COLO668 (cell line): Measurements from ENCODE around the gene ZNF92.
"Not testable (repeated sequence)": the region's sequence is repeated elsewhere in the genome, so short reads cannot be mapped to it uniquely, and the experiment has no call there.

Source experiments
- DNase-seq: peaks from one replicate; lab custom pipeline; 2025; ENCODE audit not compliant: unreplicated experiment; lab: John Stamatoyannopoulos, UW

Gene ZNF92

GRCh38 chr7:65423286-65423685, 49.6 kb downstream of the ZNF92 start:
- not testable (repeated sequence) for DNase-seq

GRCh38 chr7:65429642-65430343, 56.1 kb downstream of the ZNF92 start:
- no peak for DNase-seq

DNA sequence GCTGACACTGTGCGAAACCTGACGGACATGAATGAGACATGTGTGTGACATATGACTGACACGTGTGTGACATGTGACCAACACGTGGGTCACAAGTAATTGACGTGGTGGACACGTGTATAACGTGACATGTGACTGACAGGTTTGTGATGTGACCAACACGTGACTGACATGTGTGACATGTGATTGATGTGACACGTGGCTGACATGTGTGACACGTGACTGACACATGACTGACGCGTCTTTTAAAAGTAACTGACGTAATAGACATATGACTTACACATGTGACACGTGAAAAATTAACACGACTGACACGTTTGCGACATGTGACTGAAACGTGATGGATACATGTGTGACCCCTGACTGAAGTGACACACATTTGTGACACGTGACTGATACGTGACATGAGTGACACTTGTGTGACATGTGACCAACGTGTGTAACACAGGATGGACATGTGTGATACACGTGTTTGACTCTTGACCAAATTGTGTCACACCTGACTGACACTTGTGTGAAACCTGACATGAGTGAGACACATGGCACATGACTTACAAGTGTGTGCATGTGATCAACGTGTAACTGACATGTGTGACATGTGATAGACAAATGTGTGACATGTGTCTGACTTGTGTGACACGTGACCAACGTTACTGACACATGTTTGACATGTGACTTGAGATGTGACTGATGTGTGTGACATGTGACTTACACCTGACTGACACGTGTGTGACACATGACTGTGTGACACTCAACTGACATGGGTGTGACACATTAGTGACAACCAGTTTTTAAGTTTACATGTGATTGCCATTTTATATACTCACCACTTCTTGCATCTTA, 56.9 kb downstream of the ZNF92 start:
- no peak for DNase-seq

DNA sequence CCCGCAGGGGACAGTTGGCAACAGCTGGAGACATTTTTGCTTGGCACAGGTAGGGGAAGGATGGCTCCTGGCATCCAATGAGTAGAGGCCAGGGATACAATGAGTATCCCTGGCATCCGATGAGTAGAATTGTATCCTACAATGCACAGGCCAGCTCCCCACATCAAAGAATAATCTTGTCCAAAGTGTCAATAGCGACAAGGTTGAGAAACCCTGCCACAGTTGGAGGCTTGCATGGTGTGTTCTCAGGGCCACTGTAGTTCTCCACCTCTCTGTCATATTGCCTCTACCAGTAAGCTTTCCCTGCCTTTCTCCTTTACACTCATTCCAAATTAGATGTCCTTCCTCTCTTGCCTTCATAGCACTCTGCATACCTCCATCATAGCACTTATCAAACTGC, 60.7 kb downstream of the ZNF92 start:
- DNase-seq: no peak

DNA sequence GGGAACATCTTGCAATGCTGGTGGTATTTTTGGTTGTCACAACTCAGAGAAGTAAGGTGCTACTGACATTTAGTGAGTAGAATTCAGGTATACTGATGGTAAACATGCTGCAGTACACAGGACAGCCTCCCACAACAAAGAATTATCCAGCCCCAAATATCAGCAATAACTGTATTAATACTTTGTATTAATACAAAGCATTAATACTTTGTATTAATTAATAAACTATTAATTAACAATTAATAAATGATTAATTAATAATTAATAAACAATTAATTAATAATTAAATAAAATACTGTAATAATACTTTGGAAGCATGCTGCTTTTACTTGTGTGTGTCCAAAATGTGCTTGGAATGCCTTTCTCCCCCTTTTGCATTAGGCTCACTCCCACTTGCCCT, 62.5 kb downstream of the ZNF92 start:
- DNase-seq: no peak

DNA sequence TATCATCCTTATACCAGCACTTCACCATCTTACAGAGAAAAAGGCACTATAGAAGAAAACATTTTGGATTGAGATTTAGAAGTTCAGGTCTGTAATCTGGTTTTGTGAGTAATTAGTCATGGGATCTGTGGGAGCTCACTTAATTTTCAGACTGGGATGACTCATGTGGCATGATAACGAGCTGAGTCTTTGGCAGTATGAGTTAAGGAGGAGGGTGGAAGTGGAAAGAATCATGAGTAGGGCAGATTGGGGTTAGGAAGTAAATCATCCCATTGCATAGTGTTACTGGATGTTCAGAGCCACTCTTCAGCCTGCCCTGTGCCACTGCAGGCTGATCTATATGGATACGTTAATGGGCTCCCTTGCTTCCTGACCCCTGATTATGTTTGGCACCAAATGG, 64.9 kb downstream of the ZNF92 start:
- no peak for DNase-seq

GRCh38 chr7:65441010-65441409, 67.4 kb downstream of the ZNF92 start:
- DNase-seq: no peak

DNA sequence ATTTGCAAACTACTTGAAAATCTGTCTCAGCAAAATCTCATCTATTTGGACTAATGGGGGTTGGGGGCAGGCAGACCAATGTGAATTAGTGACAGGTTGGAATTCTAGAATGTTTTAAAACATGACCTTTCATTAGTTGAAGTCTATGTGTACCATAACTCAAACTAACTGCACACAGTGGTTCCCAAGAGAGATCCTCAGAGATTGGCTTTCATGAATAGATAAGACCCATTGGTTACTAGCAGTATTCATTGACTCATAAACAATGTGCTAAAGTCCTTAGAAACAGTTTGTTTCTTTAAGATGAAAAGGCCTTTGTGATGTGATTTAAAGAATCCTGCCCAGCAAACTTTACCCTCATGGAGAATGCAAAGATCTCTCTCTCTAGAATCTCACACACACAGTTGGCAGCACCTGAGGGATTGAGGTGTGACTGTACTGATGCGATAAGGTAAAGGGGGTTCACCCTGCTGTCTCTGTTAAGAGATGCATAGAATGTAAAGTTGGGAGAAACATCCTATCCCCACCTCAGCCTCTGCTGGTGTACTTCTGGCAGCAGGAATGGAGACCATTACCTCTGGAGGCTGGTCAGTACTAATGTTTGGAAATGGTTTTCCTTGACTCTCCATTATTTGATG, 70.7 kb downstream of the ZNF92 start:
- DNase-seq: no peak

GRCh38 chr7:65444899-65445823, 71.5 kb downstream of the ZNF92 start:
- peak; percentile 43 for DNase-seq

DNA sequence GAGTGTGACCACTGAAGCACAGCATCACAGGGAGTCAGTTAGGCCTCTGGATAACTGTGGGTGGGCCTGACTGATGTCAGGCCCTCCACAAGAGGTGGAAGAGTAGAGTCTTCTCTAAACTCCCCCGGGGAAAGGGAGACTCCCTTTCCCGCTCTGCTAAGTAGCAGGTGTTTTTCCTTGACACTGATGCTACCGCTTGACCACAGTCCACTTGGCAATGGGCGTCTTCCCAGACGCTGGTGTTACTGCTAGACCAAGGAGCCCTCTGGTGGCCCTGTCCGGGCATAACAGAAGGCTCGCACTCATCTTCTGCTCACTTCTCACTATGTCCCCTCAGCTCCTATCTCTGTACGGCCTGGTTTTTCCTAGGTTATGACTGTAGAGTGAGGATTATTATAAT, 73.4 kb downstream of the ZNF92 start:
- DNase-seq: peak; percentile 22

- no peak for DNase-seq
Measured at GRCh38 chr7:65448816-65449504, 75.3 kb downstream of the ZNF92 start.

- no peak for DNase-seq
Measured at GRCh38 chr7:65449505-65449852, 75.8 kb downstream of the ZNF92 start.
